Measurements from ENCODE around the gene SHB.
"Not testable (repeated sequence)": the region's sequence is repeated elsewhere in the genome, so short reads cannot be mapped to it uniquely, and the experiment has no call there.

SHB gene

DNA sequence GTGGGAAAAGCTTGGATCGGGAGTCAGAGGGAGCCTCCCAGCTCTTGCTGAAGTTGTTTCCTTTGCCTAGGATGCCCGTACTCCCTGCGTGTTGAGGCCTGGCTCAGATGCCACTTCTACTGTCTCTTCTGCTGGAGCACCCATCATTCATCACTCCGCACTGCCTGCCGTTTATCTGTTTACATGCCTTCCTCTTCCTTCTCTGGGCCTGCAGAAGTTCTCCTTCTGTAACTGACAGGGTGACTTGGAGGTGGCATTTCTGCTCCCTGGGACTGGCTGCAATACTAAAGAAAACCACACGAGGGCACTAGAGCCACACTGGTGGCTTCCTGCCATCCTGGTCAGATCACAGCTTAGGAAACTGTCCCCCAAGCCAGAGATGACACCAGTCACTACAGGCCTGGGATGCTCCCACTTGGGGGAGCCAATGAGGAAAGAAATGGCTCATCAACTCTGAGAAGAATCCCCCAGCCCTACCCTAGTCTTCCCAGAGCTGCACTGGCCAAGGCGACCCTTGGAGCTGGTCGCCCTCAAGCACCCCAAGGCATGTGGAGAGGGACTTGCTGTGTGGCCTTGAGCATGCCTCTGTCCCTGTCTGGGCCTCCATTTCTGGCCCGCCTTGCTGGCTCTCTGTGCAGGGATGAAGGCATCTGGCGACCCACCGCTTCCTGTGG is 155.4 kb downstream of the SHB start:
- peak; percentile 49 for DNase-seq

DNA sequence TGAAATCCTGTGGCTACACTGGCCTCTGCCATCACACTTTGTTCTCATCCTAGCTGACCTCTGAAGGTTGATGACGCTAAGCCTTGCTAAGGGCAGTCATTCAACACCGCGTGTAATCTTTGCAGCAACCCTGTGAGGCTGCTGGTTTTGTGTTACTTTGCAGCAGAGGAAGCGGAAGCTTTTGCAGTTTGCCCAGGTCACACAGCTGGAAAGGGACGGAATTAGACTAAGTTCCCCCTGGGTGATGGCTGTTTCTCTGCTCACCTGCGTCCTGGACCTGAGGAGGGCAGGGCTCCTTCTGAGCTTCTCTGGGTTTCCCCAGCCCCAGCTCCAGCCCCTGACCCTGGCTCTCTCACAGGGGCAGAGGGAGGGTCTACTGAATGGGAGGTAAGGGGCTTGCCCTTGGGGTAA is 157.8 kb downstream of the SHB start:
- DNase-seq = no peak

DNA sequence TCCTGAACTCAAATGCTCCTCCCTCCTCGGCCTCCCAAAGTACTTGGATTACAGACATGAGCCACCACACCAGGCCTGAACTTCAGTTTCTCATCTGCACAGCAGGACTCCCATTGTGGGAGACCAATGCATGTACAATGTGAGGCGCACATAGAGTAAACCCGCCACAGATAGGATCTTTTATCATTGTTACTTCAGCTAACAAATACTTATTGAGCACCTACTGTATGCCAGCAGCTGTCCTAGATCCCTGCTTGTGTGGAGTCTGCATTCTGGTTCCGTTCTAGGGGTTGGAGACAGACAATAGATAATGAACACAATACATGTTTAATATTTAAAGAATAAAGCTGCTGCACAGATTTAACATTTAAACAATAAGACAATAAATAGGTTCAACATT is 158.8 kb downstream of the SHB start:
- no peak for DNase-seq

DNA sequence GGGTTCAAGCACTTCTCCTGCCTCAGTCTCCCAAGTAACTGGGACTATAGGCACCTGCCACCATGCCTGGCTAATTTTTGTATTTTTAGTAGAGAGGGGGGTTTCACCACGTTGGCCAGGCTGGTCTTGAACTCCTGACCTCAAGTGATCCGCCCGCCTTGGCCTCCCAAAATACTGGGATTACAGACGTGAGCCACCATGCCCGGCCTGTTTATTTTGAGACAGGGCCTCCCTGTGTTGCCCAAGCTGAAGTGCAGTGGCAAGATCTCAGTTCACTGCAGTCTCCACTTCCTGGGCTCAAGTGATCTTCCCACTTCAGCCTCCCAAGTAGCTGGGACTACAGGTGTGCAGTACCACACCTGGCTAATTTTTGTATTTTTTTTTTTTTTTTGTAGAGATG is 159.2 kb downstream of the SHB start:
- not testable (repeated sequence) for DNase-seq

DNA sequence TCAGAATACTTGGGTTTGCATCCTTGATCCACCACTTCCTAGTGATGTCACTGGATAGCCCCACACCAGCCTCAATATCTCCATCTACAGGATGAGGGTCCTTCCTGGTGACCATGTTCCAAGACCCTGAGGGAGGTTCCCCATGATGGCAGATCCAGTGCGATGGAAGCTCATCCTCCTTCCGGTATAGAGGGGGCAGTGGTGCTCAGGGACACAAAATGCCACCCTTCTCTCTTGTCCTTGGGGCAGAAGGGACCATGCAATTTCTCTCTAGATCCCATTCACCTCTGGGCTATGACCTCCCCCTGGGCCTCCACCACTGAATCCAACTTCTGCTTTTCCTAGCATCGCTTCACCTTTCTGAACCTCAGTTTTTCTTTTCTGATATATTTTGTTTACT is 159.7 kb downstream of the SHB start:
- no peak for DNase-seq

DNA sequence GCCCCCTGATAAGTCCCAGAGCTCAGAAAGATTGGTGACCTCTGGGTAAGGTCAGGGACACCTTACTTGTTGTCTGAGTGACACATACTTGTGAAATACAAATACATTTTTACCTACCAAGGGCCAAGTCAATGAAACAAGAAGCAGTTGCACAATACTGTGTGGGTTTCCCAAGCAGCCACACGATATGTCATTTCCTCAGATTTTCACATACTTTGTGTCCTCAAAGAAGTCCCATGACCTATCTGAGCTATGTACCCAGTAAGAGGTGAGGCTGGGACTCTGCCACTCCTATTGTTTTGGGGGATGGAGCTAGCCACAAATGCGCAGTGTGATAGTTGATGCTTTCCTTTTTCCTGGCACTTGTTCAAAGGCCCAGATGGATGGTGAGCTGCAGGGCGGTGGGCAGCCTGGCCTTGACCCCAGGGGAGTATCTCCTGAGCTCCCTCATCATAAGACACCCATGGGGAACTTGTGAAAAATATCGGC is 160.3 kb downstream of the SHB start:
- peak; percentile 78 for DNase-seq

DNA sequence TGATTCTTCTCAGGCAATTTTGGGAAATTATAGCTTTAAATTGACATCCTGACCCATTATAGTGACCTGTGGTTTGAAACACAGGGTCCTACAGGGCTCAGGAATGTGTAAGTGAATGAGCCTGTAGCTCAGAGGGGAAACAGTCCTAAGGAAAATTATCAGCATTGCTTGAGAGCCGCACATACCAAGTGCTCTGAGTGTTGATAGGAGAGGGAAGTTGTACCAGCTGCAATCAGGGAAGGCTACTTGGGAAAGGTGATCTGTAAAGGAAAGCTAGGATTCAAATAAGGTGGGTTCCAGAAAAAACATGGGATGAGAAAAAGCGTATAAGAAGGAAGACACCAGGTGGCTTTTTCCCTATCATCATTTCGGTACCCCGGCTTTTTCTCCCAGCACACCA is 160.7 kb downstream of the SHB start:
- DNase-seq = no peak

DNA sequence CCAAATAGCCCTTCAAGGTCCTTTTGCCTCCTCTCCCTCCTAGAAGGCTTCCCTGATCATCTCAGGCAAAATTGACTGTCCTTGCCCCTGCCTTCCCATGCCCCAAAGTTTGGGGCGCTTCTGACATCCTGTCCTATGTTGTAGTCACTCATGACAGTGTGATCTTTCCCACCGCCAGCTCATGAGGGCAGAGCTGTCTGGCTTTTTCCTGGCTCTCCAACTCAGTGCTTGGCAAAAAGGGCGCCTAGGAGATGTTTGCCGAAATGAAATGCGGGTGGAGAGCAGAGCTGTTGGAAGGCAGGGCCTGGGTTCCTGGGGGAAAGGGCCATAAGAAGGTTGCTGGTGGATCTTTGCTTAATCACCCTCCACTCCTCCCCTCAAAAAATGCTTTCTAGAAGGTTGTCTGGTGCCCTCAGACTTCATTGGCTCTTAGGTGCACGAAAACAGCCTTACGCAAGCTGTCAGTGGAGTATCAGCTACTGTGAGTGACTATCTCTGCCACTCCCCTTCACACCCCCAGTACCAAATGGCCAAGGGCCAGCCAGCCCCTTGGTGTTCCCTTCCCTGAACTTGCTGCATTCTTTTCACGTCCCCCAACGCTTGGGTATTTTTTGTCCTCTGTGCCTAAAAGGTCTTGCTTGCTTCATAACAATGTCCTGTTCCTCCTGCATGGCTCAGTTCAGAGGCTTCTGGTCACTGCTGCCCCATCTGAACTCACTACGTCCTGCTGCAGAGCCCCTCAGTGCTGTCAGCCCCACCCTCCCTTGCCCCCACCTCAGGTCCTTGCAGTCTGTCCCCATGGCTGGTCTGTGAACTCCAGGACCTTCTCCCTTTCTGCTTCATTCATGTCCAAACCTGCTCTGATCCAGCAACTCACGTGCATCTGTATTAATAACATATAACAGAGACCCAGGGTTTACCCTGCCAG is 162.5 kb downstream of the SHB start:
- DNase-seq = no peak

DNA sequence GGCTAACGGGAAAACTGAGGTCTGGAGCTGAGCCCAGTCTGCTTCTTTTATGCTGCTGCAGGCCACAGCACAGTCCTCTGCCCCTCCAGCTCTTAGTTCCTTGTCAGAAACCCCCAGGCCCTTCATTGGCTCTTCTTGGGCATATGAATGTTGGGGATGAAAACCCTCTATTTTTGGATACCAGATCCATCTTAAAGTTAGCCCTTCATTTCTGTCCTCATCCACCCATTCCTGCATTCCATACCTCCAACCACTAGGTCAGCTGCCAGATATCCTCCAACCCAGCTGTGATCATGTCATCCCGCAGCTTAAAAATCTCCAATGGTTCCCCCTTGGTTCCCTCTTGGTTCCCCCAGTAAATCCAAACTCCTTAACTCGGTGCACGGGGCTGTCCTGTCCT is 163.3 kb downstream of the SHB start:
- no peak for DNase-seq

DNA sequence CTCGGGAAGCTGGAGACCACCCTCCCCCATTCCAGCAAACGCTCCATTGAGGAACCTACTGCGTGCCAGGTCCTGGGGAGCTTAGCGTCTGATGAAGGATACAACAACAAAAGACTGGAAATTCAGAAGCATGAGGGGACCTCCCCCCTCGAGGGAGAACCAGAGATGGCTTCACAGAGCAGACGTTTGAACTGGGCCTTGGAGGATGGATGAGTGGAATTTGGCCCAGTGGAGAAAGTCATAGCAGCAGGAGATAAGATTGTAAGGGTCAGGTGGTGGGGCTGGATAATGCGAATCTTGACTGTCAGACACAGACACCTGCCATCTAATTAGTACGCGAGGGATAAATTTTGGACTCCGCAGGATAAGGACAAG is 163.9 kb downstream of the SHB start:
- no peak for DNase-seq

DNA sequence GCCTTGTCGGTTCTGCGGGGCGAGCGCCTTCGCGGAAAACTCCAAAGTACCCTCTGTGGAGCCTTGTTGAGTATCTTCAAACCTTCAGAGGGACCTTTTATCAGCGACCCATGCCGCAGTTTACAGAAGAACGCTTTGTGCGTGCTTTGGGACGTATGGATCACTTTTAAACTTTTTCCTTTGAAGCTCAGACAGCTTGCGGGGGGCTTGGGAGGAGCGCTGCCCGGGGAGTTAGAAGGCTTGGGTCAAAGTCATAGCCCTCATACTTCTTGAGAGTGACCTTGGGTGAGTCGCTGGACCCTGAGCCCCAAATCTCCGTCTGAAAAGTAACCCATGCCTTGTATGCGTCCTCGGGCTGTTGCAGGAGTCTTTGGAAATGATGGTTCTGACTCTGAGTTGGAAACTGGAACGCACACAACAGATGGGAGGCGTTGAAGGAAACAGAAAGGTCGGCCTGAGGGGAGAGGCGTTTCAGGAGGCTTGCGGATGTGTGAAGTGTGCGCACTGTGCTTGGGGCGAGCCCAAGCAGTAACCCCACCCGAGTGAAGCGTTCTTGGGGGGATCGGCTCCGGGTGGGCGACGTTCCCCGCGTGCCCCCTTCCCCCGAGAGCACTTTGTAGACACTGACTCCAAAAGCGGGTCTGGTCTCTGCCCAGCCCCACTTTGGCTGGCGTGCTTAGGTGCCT is 164.4 kb downstream of the SHB start:
- no peak for DNase-seq

DNA sequence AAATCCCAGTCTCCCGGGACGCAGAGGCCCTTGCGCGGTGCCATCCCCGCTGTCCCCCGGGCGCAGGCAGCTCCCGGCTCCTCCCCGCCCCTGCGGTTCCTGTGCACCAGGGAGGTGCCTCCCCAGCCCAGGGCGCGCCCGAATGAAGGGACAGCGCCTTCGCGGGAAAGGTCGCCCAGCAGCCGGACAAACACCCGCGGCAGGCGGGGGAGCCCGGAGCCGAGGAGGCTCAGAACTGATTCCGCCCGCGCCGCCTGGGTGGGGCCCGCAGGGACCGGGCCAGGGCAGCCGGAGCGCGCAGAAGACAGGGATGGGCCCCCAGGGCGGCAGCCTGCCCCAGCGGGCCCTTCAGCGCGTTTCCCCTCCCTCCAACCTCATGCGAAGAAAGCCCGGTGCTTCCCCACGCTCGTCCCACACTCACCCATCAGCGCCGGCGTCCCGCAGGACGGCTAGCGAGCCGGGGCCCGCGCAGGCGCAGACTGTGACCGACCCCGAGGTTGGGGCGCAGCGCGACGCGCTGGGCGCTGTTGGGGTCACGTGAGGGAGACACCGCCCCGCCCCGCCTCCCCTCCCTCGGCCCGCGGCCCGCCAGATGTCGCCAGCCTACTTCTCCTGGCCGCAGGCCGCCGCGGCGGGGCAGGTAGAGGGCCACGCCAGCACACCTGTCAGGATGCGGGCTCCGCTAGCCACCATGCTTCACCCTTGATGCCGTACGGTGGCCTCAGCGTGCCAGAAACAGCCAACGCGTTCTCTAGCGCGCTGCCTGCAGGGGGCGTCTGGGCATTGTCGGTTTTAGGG is 165.2 kb downstream of the SHB start, which contains the start of gene SLC25A51:
Gene SLC25A51 (minus strand): TSS at position 481 of the 798 bp plus-strand sequence. CDS start 15,577 bp downstream, outside the sequence.
- peak; percentile 24 for DNase-seq

DNA sequence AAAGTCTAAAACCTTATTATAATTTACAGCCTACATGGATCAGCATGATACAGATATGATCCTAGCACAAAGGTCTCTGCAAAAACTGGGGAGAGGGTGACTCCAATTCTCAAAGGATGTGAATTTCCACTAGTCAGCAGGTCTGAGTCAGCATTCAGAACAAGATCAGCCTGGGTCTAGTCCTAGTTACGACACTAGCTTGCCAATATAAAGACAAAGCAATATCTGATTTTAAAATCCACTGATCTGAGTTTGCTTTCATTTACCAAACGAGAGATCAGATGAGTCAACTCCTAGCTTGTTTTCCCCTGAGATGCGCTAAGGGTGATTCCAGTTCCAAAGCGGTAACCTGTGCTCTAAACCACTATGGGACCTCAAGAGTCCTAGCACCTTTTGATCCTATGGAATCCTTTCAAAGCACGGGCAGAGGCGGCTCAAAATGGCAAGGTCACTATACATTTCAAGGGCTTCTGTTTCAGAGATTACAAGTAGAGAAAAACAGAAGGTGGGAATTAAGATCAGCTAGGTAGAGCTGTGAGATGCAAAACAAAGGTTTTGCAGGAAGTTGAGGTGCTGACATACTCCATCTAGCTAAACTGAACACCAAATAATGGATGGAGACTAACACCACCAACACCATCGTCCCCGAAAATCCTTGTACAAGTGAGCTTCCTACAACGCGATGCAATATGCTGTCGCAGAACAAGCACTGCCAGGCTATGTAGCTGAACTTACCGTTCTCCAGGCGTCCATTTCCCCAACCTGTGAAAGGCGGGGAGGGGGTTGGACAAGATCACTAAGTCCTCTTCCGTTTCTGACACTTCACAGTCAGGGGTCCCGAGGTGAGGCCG is 166.0 kb downstream of the SHB start:
- DNase-seq = no peak

DNA sequence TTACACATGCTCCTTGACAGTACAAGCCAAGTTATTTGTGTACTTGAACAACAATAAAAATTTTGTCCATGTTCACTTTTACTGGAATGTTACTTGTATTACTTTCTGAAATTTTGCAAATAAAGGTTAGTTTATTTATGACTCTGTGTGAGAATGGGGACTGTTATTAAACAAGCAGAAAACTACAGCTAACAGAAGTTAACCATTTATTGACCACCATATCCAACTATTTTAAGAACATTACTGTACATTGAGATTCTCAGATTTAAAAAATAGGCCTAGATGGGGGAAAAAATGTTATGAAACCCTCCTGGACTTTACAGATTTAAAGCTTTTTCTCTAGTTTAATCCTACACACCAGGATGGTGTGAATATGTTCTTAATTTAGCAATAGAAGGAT is 166.9 kb downstream of the SHB start:
- DNase-seq = no peak

DNA sequence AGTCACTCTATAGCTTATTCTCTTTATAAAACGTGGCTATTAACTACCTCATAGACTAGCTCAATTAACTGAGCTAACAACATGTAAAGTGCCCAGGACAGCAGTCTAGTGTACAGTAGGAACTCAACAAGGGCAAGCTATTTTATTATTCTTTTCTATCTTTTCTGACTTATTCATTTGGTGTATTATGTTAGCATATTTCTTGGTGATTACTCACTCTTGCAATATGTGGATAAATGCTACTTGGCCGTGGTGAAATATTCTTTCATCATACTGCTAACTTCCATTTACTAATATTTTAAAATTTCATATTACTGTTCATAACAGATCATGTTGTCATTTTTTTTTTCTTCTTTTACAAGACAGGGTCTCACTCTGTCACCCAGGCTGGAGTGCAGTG is 170.0 kb downstream of the SHB start:
- no peak for DNase-seq

DNA sequence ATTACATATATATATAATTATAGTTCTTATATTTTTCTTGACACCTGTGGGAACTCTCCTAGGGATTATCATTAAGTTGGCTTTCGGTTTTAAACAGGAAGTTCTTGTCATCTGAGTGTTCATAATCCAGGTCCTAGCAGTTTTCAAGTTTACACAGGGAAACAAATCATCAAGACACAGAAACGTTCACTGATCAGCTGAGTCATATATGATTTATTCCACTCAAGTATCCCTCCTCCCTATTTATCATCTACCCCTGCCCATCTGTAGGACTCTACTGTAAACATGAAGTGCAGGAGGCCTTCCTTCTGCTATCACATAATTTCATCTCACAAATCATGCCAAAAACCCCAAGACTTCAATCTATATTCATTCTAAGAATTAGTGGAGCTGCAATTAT is 171.4 kb downstream of the SHB start:
- no peak for DNase-seq

DNA sequence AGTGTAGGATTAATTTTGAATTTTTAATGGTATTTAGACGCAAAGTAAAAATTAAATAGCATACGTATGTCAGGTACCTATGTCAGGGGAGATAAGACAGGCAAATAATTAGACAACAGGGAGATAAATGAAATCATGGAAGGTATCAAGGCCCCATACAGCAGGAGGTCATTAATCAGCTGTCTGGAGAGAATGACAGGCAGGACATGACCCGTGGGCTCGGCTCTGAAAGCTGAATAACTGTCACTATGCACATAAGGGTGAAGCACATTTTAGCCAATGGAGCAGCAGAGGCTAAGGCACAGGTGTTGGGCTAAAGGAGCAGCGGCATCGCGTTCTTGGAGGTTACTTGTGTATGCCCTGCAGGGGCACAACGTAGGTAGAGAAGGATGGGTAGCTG is 177.0 kb downstream of the SHB start:
- no peak for DNase-seq

DNA sequence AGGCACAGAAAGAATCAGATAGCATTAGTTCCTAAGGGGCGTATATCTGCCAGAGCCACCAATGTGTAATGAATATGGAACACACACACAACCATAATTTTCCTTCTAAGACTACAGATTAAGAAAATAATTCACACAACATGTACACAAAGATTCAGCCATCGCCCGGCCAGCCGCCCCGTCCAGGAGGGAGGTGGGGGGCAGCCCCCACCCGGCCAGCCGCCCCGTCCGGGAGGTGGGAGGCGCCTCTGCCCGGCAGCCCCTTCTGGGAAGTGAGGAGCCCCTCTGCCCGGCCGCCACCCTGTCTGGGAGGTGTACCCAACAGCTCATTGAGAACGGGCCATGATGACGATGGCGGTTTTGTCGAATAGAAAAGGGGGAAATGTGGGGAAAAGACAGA is 178.0 kb downstream of the SHB start:
- DNase-seq = not testable (repeated sequence)

DNA sequence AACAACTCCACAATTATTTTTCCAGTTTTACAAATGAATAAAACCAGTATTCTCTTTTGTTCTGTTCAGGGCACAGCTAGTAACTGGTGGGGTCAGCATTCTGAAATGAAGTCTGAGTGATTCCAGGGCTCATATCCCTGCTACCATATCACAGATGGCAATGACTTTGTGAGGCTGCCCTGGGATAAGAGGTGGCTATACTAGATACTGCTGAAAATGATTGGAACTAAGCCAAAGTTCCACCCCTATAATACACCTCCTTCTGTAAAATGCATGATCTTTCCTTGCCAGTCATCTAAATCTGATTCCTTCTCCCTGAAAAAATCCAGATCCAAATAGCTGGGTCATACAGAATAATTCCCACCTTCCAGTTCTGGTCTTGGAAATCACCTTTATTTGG is 179.5 kb downstream of the SHB start:
- no peak for DNase-seq

DNA sequence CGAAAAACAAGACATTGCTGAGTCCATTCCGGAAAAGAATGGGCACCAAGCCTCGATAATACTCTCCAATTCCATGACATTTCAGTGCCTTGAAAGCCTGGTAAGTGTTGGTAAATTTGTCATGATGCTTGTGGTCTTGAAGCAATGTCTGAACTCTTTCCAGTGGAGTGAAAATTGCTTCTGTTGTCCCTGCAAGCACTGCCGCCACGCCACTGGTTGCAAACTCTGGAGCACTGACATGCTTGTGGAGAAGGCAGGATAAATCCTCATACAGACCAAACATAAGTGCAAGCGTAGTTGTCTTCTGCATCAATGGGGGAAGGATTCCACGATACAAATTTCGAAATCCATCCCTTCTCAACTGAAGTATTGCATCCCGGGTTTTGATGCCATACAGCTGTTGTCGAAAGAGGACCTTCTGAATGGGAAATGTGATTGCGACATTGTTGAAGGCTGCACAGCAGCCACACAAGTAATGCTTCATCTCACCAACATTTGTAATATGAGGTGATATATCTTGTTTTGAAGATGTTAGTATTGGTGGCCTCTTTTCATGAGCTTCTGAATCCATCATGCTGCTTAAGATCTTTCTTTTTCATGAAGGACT is 180.9 kb downstream of the SHB start:
- DNase-seq = peak; percentile 5

DNA sequence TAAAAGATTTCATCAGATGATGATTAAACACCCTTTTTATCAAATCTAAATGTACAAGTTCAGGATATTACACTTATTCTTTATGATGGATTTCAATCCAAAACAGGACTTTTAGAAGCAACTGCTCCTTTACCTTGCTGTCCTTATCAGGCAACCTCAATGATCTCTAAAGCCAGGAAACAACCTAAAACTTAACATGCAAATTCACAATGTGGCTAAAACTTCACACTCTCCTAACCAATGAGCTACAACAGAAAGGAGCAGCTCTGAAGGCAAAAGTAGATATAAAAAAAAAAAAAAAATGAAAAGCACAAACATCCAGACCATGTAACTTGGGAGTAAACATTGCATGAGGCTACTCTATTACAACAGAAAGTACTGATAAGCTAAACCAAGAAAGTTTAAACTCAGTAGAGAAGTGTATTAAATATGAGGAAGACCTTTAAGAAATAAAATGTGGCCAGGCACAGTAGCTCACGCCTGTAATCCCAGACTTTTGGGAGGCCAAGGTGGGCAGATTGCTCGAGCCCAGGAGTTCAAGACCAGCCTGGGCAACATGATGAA is 188.0 kb downstream of the SHB start:
- DNase-seq = no peak

All from SIG-M5 (cell line).